NCI-H510A treated with DMSO at 0.1 percent for 48 hours (cell line): Measurements from ENCODE around the gene IFNA6.
"Not testable (repeated sequence)": the region's sequence is repeated elsewhere in the genome, so short reads cannot be mapped to it uniquely, and the experiment has no call there.

Source experiments
- DNase-seq: peaks from one replicate; lab custom pipeline; 2025; lab: John Stamatoyannopoulos, UW

Gene IFNA6

GRCh38 chr9:21350787-21351186, at the start of gene IFNA6:
Gene IFNA6, minus strand, starts transcription at chr9:21350887. Its CDS starts 0 bp downstream, at chr9:21350887.
- no peak for DNase-seq

- no peak for DNase-seq
Observed at GRCh38 chr9:21399956-21400355, 49.3 kb upstream of the IFNA6 start.

GRCh38 chr9:21398955-21399489, 48.3 kb upstream of the IFNA6 start:
- no peak for DNase-seq

GRCh38 chr9:21395778-21396717, 45.4 kb upstream of the IFNA6 start:
- DNase-seq, result no peak

GRCh38 chr9:21392270-21392669, 41.6 kb upstream of the IFNA6 start:
- DNase-seq, result no peak

GRCh38 chr9:21385131-21385670, 34.5 kb upstream of the IFNA6 start, which contains the start of gene IFNA2:
Gene IFNA2, minus strand, starts transcription at chr9:21385398. Its CDS starts 69 bp downstream, at chr9:21385329.
- DNase-seq, result no peak

GRCh38 chr9:21383627-21384026, 32.9 kb upstream of the IFNA6 start:
- no peak for DNase-seq

- no peak for DNase-seq
Observed at GRCh38 chr9:21381448-21382339, 31.0 kb upstream of the IFNA6 start.

- not testable (repeated sequence) for DNase-seq
Observed at GRCh38 chr9:21371467-21371866, 20.8 kb upstream of the IFNA6 start.

- no peak for DNase-seq
Observed at GRCh38 chr9:21367957-21368356, 17.3 kb upstream of the IFNA6 start, which contains the start of gene IFNA13. Gene IFNA13, minus strand, starts transcription at chr9:21368057. Its CDS starts 47 bp downstream, at chr9:21368010.

GRCh38 chr9:21367169-21367568, 16.5 kb upstream of the IFNA6 start:
- DNase-seq, result not testable (repeated sequence)

GRCh38 chr9:21362287-21362686, 11.6 kb upstream of the IFNA6 start:
- DNase-seq, result no peak

- DNase-seq, result no peak
Observed at GRCh38 chr9:21357479-21358460, 7.1 kb upstream of the IFNA6 start.

GRCh38 chr9:21348430-21348970, 2.2 kb downstream of the IFNA6 start:
- no peak for DNase-seq

- no peak for DNase-seq
Observed at GRCh38 chr9:21340735-21341134, 10.0 kb downstream of the IFNA6 start.

- DNase-seq, result no peak
Observed at GRCh38 chr9:21336457-21336856, 14.2 kb downstream of the IFNA6 start.

GRCh38 chr9:21334701-21335632, 15.7 kb downstream of the IFNA6 start, which contains the start of gene KLHL9:
Gene KLHL9, minus strand, starts transcription at chr9:21335404. Its CDS starts 545 bp downstream, at chr9:21334859.
- DNase-seq, result peak; percentile 67

GRCh38 chr9:21333226-21333625, 17.5 kb downstream of the IFNA6 start:
- no peak for DNase-seq
